ENCODE measurements around the gene TRIM8. TPM values are rescaled to one million over a fixed set of nuclear protein-coding genes. Genes with fewer than 3 reads are reported as not detected.

TRIM8 gene
- total and polyA plus RNA-seq, 8 donors: 40.0 to 253 (median 75.8) TPM

DNA sequence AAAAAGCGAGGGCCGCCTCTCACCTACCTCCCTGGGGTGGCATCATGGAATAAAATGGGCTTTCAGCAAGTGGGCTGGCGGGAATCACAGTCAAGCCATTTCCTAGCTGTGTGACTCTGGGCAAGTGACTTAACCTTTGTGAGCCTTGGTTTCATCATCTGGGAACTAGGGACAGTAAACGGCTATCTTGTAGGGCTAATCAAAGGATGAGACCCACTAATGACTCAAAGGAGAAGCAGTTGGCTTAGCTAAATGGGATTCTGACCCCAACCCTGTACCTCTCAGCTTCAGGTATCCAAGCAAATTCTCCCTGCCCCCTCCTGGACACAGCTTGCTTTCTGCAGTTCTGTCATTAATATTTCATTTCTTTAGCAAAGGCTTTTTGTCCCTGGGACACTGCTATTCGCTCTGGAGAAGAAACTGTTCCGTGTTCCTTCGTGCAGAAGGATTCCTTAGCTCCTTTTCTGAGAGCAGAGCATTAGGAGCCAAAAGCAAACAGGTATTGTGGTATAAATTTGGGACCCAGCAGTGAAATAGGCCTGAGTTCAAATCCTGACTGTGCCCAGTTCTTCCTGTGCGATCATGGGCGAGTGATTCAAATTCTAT lies 25.9 kb downstream of the TRIM8 start:
- H3K4me3 ChIP-seq: no peak overlapping the region
- intact Hi-C loops (cut with DNase I; ENCODE audit: low total_unique reads): no loop called here
- 88 to 94% (median 92%) methylated on average over 9 of the region's 9 CpGs for WGBS, 5 donors
- H3K27me3 ChIP-seq: no peaks in the 10 kb centered on the region
- TF ChIP-seq POLR2AphosphoS5 (IDR thresholded peaks at IDR 0.05) (no peak), EP300 (IDR thresholded peaks at IDR 0.05) (no peak)
- TF ChIP-seq, protein P1, sequence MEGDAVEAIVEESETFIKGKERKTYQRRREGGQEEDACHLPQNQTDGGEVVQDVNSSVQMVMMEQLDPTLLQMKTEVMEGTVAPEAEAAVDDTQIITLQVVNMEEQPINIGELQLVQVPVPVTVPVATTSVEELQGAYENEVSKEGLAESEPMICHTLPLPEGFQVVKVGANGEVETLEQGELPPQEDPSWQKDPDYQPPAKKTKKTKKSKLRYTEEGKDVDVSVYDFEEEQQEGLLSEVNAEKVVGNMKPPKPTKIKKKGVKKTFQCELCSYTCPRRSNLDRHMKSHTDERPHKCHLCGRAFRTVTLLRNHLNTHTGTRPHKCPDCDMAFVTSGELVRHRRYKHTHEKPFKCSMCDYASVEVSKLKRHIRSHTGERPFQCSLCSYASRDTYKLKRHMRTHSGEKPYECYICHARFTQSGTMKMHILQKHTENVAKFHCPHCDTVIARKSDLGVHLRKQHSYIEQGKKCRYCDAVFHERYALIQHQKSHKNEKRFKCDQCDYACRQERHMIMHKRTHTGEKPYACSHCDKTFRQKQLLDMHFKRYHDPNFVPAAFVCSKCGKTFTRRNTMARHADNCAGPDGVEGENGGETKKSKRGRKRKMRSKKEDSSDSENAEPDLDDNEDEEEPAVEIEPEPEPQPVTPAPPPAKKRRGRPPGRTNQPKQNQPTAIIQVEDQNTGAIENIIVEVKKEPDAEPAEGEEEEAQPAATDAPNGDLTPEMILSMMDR (IDR thresholded peaks at IDR 0.05): no peak
- H3K27ac ChIP-seq: peak overlapping the region in 4 of 5 donors; percentile 63 to 83 (median 74)
- peaks cover 40 to 68% (median 48%) of the 10 kb centered on the region in 4 donors for H3K4me1 ChIP-seq
- no peaks in the 10 kb centered on the region for H3K36me3 ChIP-seq
- DNase-seq: no peak
- H3K9me3 ChIP-seq: no peaks in the 10 kb centered on the region

DNA sequence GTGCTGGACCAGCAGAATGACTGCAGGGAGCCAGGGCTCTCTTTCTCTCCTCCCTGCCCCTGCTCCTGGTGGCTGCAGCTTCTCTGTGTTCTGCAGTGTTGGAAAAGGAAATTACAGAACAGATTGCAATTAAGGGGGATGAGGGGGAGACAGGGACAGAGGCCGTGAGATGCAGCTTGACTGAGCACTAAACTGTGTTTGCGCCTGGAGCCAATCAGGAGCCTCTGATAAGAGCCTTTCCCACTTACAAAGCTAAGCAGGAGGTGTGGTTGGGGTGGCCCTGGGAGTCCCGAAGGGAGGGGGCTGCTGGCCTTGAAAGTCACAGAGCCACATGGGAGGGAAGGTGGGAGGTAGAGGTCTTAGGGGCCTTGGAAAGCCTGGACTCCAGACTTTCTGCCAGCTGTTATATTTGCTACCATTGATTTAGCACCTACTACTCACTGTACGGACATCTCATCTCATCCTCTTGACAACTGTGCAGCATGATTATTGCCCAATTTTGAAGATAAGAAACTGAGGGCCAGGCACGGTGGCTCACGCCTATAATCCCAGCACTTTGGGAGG lies 26.7 kb downstream of the TRIM8 start:
- Histone ChIP-seq H3K27ac (no peak overlapping the region), H3K36me3 (no peaks in the 10 kb centered on the region), H3K9me3 (no peaks in the 10 kb centered on the region), H3K27me3 (no peaks in the 10 kb centered on the region), H3K4me3 (no peak overlapping the region), H3K4me1 (peaks cover 47 to 70% (median 53%) of the 10 kb centered on the region in 4 donors)
- intact Hi-C loops (cut with DNase I; ENCODE audit: low total_unique reads): no loop called here
- no peak for TF ChIP-seq POLR2AphosphoS5 (IDR thresholded peaks at IDR 0.05)
- TF ChIP-seq, protein P1 (IDR thresholded peaks at IDR 0.05): no peak
- DNase-seq: no peak
- 37 to 68% (median 57%) methylated on average over 6 of the region's 6 CpGs for WGBS, 5 donors

DNA sequence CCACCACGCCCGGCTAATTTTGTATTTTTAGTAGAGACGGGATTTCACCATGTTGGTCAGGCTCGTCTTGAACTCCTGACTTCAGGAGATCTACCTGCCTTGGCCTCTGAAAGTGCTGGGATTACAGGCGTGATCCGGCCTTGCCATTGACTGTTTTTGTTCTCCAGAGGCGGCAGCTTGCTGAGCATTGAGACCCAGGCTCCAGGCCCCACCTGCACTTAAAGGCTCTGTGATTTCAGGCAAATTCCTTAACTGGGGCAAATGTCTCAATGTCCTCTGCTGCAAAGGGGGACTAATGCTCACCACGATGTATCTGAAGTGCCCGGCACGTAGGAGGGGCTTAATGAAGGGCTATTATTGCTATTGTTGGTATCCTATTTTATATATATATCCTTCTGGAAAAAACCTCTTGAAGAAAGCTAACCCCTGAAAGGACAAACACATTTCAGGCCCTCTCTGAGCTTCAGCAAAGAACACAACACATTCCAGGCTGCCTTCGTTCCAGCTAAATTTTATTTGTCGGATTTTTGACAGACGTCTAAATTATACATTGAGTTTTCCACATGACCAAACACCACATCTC lies 29.0 kb downstream of the TRIM8 start:
- Histone ChIP-seq H3K4me3 (peak overlapping the region in 2 of 4 donors; percentile 29 to 32), H3K36me3 (no peaks in the 10 kb centered on the region), H3K27ac (peak overlapping the region; percentile 5 to 79 (median 72)), H3K27me3 (no peaks in the 10 kb centered on the region), H3K9me3 (no peaks in the 10 kb centered on the region), H3K4me1 (peaks cover 47 to 88% (median 74%) of the 10 kb centered on the region in 4 donors)
- intact Hi-C loops (cut with DNase I; ENCODE audit: low total_unique reads): no loop called here
- WGBS, 5 donors: 71 to 80% (median 79%) methylated on average over 13 of the region's 13 CpGs
- no peak for DNase-seq
- TF ChIP-seq POLR2AphosphoS5 (IDR thresholded peaks at IDR 0.05) (no peak), EP300 (IDR thresholded peaks at IDR 0.05) (no peak), POLR2A (IDR thresholded peaks at IDR 0.05) (no peak)
- TF ChIP-seq, protein P1 (IDR thresholded peaks at IDR 0.05): no peak

DNA sequence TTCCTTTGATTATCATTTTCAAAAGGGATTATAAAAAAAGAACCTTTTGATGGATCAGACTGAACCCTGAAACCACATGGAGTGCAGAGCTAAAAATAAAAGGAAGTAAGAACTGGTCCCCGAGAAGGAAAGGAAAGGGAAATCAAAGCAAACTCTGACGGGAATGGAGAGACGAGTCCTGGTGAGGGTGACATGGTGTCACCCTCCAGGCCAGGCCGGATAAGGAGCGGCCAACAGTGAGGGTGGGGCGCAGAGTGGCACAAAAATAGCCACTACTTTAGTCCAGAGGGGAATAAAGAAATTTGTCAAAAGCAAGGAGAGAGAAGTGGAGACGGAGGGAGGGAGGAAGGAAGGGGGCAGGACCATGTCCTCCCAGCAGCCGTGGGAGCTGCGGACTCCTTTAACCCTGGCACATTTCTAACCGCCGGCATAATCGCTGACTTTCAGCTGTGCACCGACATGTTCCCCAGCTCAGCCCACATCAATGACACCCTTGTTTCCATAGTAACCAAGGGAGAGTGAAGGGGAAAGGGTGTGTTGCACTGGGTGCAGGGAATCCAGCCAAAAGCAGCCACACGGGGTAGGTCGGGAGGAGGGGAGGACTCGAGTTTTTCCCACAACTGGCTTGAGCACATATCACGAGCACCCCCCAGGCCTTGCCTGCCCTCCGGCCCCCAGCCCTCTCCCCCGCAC lies 29.7 kb downstream of the TRIM8 start:
- WGBS, 5 donors: 5 to 9% (median 6%) methylated on average over 19 of the region's 19 CpGs
- TF ChIP-seq POLR2A (IDR thresholded peaks at IDR 0.05) (no peak), EP300 (IDR thresholded peaks at IDR 0.05) (no peak), POLR2AphosphoS5 (IDR thresholded peaks at IDR 0.05) (peak in 2 of 3 donors; percentile 12 to 18)
- TF ChIP-seq, protein P1 (IDR thresholded peaks at IDR 0.05): no peak
- H3K27me3 ChIP-seq: no peaks in the 10 kb centered on the region
- peak; percentile 44 to 91 for DNase-seq
- H3K36me3 ChIP-seq: no peaks in the 10 kb centered on the region
- H3K27ac ChIP-seq: peak overlapping the region; percentile 1 to 79 (median 72)
- H3K9me3 ChIP-seq: no peaks in the 10 kb centered on the region
- H3K4me1 ChIP-seq: peaks cover 47 to 88% (median 75%) of the 10 kb centered on the region in 4 donors
- intact Hi-C loops (cut with DNase I; ENCODE audit: low total_unique reads): no loop called here
- peak overlapping the region; percentile 29 to 37 (median 31) for H3K4me3 ChIP-seq
